Loucy (cell line): ENCODE results near the gene ALKBH5.

Experiments
- H2AFZ ChIP-seq: fragments of 200-600 bp; sonication (generic); 2 replicates; pipeline ENCODE4 v1.6.0; 2016; ENCODE audit warnings: antibody characterized with exemption, mild to moderate bottlenecking, low read length, moderate library complexity
- H3F3A ChIP-seq: fragments of 200-600 bp; 2 replicates; pipeline ENCODE4 v1.6.0; 2016; ENCODE audit warnings: antibody characterized with exemption, low read depth, mild to moderate bottlenecking
- H3K27me3 ChIP-seq: fragments of 200-600 bp; sonication (generic); 2 replicates; pipeline ENCODE4 v1.6.1; 2014; ENCODE audit warnings: low read length, mild to moderate bottlenecking; ENCODE audit not compliant: insufficient read depth, poor library complexity, severe bottlenecking
- H3K36me3 ChIP-seq: fragments of 200-600 bp; sonication (generic); 2 replicates; pipeline ENCODE4 v1.6.1; 2016; ENCODE audit warnings: low read length; ENCODE audit not compliant: insufficient read depth
- H3K4me1 ChIP-seq: fragments of 200-600 bp; sonication (generic); 2 replicates; pipeline ENCODE4 v1.5.1; 2014; ENCODE audit warnings: low read length, mild to moderate bottlenecking; ENCODE audit not compliant: insufficient read depth, poor library complexity, severe bottlenecking
- H3K4me2 ChIP-seq: fragments of 200-600 bp; sonication (generic); 2 replicates; pipeline ENCODE4 v1.6.0; 2014; ENCODE audit warnings: antibody characterized with exemption, low read length, low read depth, mild to moderate bottlenecking; ENCODE audit not compliant: poor library complexity, severe bottlenecking
- H3K4me3 ChIP-seq: fragments of 200-600 bp; sonication (generic); 2 replicates; pipeline ENCODE4 v1.5.1; 2014; ENCODE audit warnings: low read length, mild to moderate bottlenecking, mixed read lengths; ENCODE audit not compliant: poor library complexity, severe bottlenecking
- H3K79me2 ChIP-seq: fragments of 200-600 bp; sonication (generic); 2 replicates; pipeline ENCODE4 v1.6.1; 2014; ENCODE audit warnings: low read length; ENCODE audit not compliant: insufficient read depth
- H3K9ac ChIP-seq: fragments of 200-600 bp; sonication (generic); 2 replicates; pipeline ENCODE4 v1.6.0; 2014; ENCODE audit warnings: mild to moderate bottlenecking, low read depth, low read length, moderate library complexity; ENCODE audit not compliant: poor library complexity, severe bottlenecking
- H3K9me2 ChIP-seq: fragments of 200-600 bp; sonication (generic); replicated peaks from 2 replicates; pipeline ENCODE4 v1.6.1; 2016; ENCODE audit warnings: low read depth, low read length, mixed read lengths
- H3K9me3 ChIP-seq: fragments of 200-600 bp; sonication (generic); 2 replicates; pipeline ENCODE4 v1.6.1; 2014; ENCODE audit warnings: mild to moderate bottlenecking, antibody characterized with exemption, low read length, low read depth; ENCODE audit not compliant: insufficient read depth
- H4K20me1 ChIP-seq: fragments of 200-600 bp; sonication (generic); 2 replicates; pipeline ENCODE4 v1.6.0; 2014; ENCODE audit warnings: antibody characterized with exemption, low read length, mild to moderate bottlenecking; ENCODE audit not compliant: insufficient read depth, poor library complexity, severe bottlenecking
- CTCF ChIP-seq: fragments of 200-600 bp; sonication (generic); conservative IDR thresholded peaks from 2 replicates; pipeline ENCODE4 v1.5.1; 2014; ENCODE audit warnings: mild to moderate bottlenecking, antibody characterized with exemption, low read length
- EZH2phosphoT487 ChIP-seq: fragments of 200-600 bp; IDR thresholded peaks from 2 replicates; pipeline ENCODE4 v1.6.1; 2018; ENCODE audit warnings: antibody characterized with exemption, mild to moderate bottlenecking, moderate library complexity, borderline replicate concordance

ALKBH5 gene

GRCh38 chr17:18191236-18191667 is 7.6 kb downstream of the ALKBH5 start:
- no peaks in the 10 kb centered on the region for H3K27me3 ChIP-seq
- H3K4me3 ChIP-seq = peak overlapping the region; percentile 97
- TF ChIP-seq EZH2phosphoT487 (no peak), CTCF (no peak)
- no peaks in the 10 kb centered on the region for H3K9me3 ChIP-seq
- H4K20me1 ChIP-seq = peaks cover 92% of the 10 kb centered on the region
- peaks cover 42% of the 10 kb centered on the region; the same call in 1 of the 2 replicates for H3K36me3 ChIP-seq
- H3K9me2 ChIP-seq = no peaks in the 10 kb centered on the region
- peaks cover 55% of the 10 kb centered on the region for H3K4me1 ChIP-seq
- peak overlapping the region; percentile 94 for H3K4me2 ChIP-seq
- no peak overlapping the region for H2AFZ ChIP-seq
- no peaks in the 10 kb centered on the region for H3F3A ChIP-seq
- H3K79me2 ChIP-seq = peaks cover 99% of the 10 kb centered on the region
- peak overlapping the region; percentile 19 for H3K9ac ChIP-seq

GRCh38 chr17:18191967-18192366 is 8.3 kb downstream of the ALKBH5 start:
- H3K36me3 ChIP-seq = peaks cover 50% of the 10 kb centered on the region; the same call in 1 of the 2 replicates
- peak; percentile 44 for TF ChIP-seq CTCF
- no peak for TF ChIP-seq EZH2phosphoT487
- no peak overlapping the region for H2AFZ ChIP-seq
- H3K9ac ChIP-seq = no peak overlapping the region
- H3K9me2 ChIP-seq = no peaks in the 10 kb centered on the region
- H3K79me2 ChIP-seq = peaks cover 99% of the 10 kb centered on the region
- no peaks in the 10 kb centered on the region for H3F3A ChIP-seq
- peaks cover 89% of the 10 kb centered on the region for H4K20me1 ChIP-seq
- peak overlapping the region; percentile 94 for H3K4me2 ChIP-seq
- H3K9me3 ChIP-seq = no peaks in the 10 kb centered on the region
- peak overlapping the region; percentile 97 for H3K4me3 ChIP-seq
- no peaks in the 10 kb centered on the region for H3K27me3 ChIP-seq
- H3K4me1 ChIP-seq = peaks cover 48% of the 10 kb centered on the region

GRCh38 chr17:18194394-18194793 is 10.8 kb downstream of the ALKBH5 start:
- Histone ChIP-seq H3K4me3 (no peak overlapping the region), H3F3A (no peaks in the 10 kb centered on the region), H3K36me3 (peaks cover 72% of the 10 kb centered on the region; the same call in 1 of the 2 replicates), H3K27me3 (no peaks in the 10 kb centered on the region), H3K9me3 (no peaks in the 10 kb centered on the region), H2AFZ (no peak overlapping the region), H3K4me1 (peaks cover 28% of the 10 kb centered on the region), H4K20me1 (peaks cover 87% of the 10 kb centered on the region), H3K9ac (no peak overlapping the region), H3K9me2 (no peaks in the 10 kb centered on the region), H3K4me2 (no peak overlapping the region), H3K79me2 (peaks cover 99% of the 10 kb centered on the region)
- TF ChIP-seq CTCF (no peak), EZH2phosphoT487 (no peak)
